Neural cell (in vitro differentiated cells): Measurements from ENCODE around the gene CHRNA7. TPM values are rescaled to one million over a fixed set of nuclear protein-coding genes. Genes with fewer than 3 reads are reported as not detected.

Experiments
- H2AFZ ChIP-seq: fragments of 200-600, 300-800 bp; sonication (generic), shearing (Covaris generic); 2 replicates; pipeline ENCODE4 v1.6.0; 2014; ENCODE audit warnings: low read depth, mild to moderate bottlenecking, antibody characterized with exemption, low read length, moderate library complexity
- H3F3A ChIP-seq: fragments of 200-600 bp; shearing (Covaris generic); 2 replicates; pipeline ENCODE4 v1.6.1; 2016; ENCODE audit warnings: mild to moderate bottlenecking, moderate library complexity, mixed read lengths, antibody characterized with exemption, low read length; ENCODE audit not compliant: insufficient read depth, poor library complexity, severe bottlenecking
- H3K27ac ChIP-seq: fragments of 200-600, 300-800 bp; sonication (generic), shearing (Covaris generic); 2 replicates; pipeline ENCODE4 v1.5.1; 2014; ENCODE audit warnings: mild to moderate bottlenecking, low read length, moderate library complexity
- H3K27me3 ChIP-seq: fragments of 300-800, 200-600 bp; sonication (generic), shearing (Covaris generic); 2 replicates; pipeline ENCODE4 v1.6.0; 2014; ENCODE audit warnings: mild to moderate bottlenecking, low read depth, low read length, moderate library complexity; ENCODE audit not compliant: insufficient read depth
- H3K36me3 ChIP-seq: fragments of 300-800, 200-600 bp; sonication (generic), shearing (Covaris generic); 2 replicates; pipeline ENCODE4 v1.5.1; 2014; ENCODE audit warnings: mild to moderate bottlenecking, antibody characterized with exemption, low read length, moderate library complexity; ENCODE audit not compliant: insufficient read depth
- H3K4me2 ChIP-seq: fragments of 300-800, 200-600 bp; sonication (generic), shearing (Covaris generic); 2 replicates; pipeline ENCODE4 v1.6.0; 2014; ENCODE audit warnings: mild to moderate bottlenecking, low read length
- H3K4me3 ChIP-seq: fragments of 300-800, 200-600 bp; sonication (generic), shearing (Covaris generic); 2 replicates; pipeline ENCODE4 v1.5.1; 2014; ENCODE audit warnings: mild to moderate bottlenecking, low read length, moderate library complexity
- H3K79me2 ChIP-seq: fragments of 200-600 bp; shearing (Covaris generic); replicated peaks from 2 replicates; pipeline ENCODE4 v1.6.0; 2014; ENCODE audit warnings: mild to moderate bottlenecking, low read length, moderate library complexity; ENCODE audit not compliant: insufficient read depth
- H3K9ac ChIP-seq: fragments of 300-800, 200-600 bp; sonication (generic), shearing (Covaris generic); 2 replicates; pipeline ENCODE4 v1.6.1; 2016; ENCODE audit warnings: mild to moderate bottlenecking, low read length, mixed read lengths
- H3K9me2 ChIP-seq: fragments of 200-600 bp; shearing (Covaris generic); 2 replicates; pipeline ENCODE4 v1.6.1; 2016; ENCODE audit warnings: mild to moderate bottlenecking, low read length, mixed read lengths; ENCODE audit not compliant: insufficient read depth
- H3K9me3 ChIP-seq: fragments of 200-600, 300-800 bp; sonication (generic), shearing (Covaris generic); 2 replicates; pipeline ENCODE4 v1.6.1; 2016; ENCODE audit warnings: mild to moderate bottlenecking, mixed run types, low read length, moderate library complexity, mixed read lengths
- H4K20me1 ChIP-seq: fragments of 200-600 bp; shearing (Covaris generic); 2 replicates; pipeline ENCODE4 v1.6.1; 2016; ENCODE audit warnings: mild to moderate bottlenecking, mixed run types; ENCODE audit not compliant: insufficient read depth
- EP300 ChIP-seq: fragments of 450-650 bp; conservative IDR thresholded peaks from 2 replicates; pipeline ENCODE4 v1.6.1; 2014; ENCODE audit warnings: antibody characterized with exemption, mild to moderate bottlenecking, moderate library complexity; ENCODE audit not compliant: poor library complexity, severe bottlenecking
- EZH2 ChIP-seq: fragments of 200-600, 300-800 bp; shearing (Covaris generic), sonication (generic); IDR thresholded peaks from 2 replicates; pipeline ENCODE4 v1.6.1; 2014; ENCODE audit warnings: antibody characterized with exemption, low read length, borderline replicate concordance, mild to moderate bottlenecking; ENCODE audit not compliant: insufficient read depth, poor library complexity, severe bottlenecking
- MXI1 ChIP-seq: fragments of 450-650 bp; conservative IDR thresholded peaks from 2 replicates; pipeline ENCODE4 v1.6.1; 2014; ENCODE audit warnings: antibody characterized with exemption, mild to moderate bottlenecking; ENCODE audit not compliant: poor library complexity, severe bottlenecking
- POLR2AphosphoS5 ChIP-seq: IDR thresholded peaks from 2 replicates; pipeline ENCODE4 v1.6.1; 2012
- RAD21 ChIP-seq: fragments of 450-650 bp; conservative IDR thresholded peaks from 2 replicates; pipeline ENCODE4 v1.6.1; 2014; ENCODE audit warnings: antibody characterized with exemption, mild to moderate bottlenecking, moderate library complexity
- SMC3 ChIP-seq: fragments of 450-650 bp; conservative IDR thresholded peaks from 2 replicates; pipeline ENCODE4 v1.6.1; 2014; ENCODE audit warnings: antibody characterized with exemption, mild to moderate bottlenecking, moderate library complexity; ENCODE audit not compliant: poor library complexity
- TAF1 ChIP-seq: IDR thresholded peaks from 2 replicates; pipeline ENCODE4 v1.6.1; 2012; ENCODE audit warnings: low read depth
- polyA plus RNA-seq: library from polyadenylated mRNA; depleted of rRNA; stranded (reverse); fragments of >200 nt; gene quantifications from 2 replicates; pipeline ENCODE4 v1.2.3, GENCODE V29; 2014
- TF ChIP-seq, protein P1 (sequence below): fragments of 450-650 bp; IDR thresholded peaks from 2 replicates; pipeline ENCODE4 v1.5.1; 2014; ENCODE audit warnings: antibody characterized with exemption, mild to moderate bottlenecking, moderate library complexity; ENCODE audit not compliant: poor library complexity, severe bottlenecking
- TF ChIP-seq, protein P2 (sequence below): IDR thresholded peaks from 2 replicates; pipeline ENCODE4 v1.6.1; 2012; ENCODE audit warnings: borderline replicate concordance

CHRNA7 gene
- polyA plus RNA-seq, 1 donor from 2014 or later, result 5.0 TPM

DNA sequence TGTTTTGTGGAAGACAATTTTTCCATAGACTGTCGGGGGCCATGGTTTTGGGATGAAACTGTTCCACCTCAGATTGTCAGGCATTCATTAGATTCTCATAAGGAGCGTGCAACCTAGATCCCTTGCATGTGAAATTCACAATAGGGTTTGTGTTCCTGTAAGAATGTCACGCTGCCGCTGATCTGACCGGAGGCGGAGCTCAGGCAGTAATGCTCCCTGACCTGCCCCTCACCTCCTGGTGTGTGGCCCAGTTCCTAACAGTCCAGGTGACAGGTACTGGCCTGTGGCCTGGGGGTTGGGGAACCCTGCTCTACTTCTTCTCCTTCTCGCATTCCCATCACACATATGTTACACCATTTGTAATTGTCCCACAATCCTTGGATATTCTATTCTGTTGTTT, 11.0 kb downstream of the CHRNA7 start:
- H3K27ac ChIP-seq, result no peak overlapping the region
- H2AFZ ChIP-seq, result no peak overlapping the region
- no peaks in the 10 kb centered on the region for H4K20me1 ChIP-seq
- no peaks in the 10 kb centered on the region for H3K79me2 ChIP-seq
- TF ChIP-seq SMC3, result no peak
- TF ChIP-seq, protein P1, sequence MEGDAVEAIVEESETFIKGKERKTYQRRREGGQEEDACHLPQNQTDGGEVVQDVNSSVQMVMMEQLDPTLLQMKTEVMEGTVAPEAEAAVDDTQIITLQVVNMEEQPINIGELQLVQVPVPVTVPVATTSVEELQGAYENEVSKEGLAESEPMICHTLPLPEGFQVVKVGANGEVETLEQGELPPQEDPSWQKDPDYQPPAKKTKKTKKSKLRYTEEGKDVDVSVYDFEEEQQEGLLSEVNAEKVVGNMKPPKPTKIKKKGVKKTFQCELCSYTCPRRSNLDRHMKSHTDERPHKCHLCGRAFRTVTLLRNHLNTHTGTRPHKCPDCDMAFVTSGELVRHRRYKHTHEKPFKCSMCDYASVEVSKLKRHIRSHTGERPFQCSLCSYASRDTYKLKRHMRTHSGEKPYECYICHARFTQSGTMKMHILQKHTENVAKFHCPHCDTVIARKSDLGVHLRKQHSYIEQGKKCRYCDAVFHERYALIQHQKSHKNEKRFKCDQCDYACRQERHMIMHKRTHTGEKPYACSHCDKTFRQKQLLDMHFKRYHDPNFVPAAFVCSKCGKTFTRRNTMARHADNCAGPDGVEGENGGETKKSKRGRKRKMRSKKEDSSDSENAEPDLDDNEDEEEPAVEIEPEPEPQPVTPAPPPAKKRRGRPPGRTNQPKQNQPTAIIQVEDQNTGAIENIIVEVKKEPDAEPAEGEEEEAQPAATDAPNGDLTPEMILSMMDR, result no peak
- TF ChIP-seq EZH2, result no peak
- TF ChIP-seq, protein P2, sequence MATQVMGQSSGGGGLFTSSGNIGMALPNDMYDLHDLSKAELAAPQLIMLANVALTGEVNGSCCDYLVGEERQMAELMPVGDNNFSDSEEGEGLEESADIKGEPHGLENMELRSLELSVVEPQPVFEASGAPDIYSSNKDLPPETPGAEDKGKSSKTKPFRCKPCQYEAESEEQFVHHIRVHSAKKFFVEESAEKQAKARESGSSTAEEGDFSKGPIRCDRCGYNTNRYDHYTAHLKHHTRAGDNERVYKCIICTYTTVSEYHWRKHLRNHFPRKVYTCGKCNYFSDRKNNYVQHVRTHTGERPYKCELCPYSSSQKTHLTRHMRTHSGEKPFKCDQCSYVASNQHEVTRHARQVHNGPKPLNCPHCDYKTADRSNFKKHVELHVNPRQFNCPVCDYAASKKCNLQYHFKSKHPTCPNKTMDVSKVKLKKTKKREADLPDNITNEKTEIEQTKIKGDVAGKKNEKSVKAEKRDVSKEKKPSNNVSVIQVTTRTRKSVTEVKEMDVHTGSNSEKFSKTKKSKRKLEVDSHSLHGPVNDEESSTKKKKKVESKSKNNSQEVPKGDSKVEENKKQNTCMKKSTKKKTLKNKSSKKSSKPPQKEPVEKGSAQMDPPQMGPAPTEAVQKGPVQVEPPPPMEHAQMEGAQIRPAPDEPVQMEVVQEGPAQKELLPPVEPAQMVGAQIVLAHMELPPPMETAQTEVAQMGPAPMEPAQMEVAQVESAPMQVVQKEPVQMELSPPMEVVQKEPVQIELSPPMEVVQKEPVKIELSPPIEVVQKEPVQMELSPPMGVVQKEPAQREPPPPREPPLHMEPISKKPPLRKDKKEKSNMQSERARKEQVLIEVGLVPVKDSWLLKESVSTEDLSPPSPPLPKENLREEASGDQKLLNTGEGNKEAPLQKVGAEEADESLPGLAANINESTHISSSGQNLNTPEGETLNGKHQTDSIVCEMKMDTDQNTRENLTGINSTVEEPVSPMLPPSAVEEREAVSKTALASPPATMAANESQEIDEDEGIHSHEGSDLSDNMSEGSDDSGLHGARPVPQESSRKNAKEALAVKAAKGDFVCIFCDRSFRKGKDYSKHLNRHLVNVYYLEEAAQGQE, result no peak
- TF ChIP-seq MXI1, result no peak
- TF ChIP-seq EP300, result no peak
- no peak for TF ChIP-seq RAD21
- TF ChIP-seq TAF1, result no peak
- no peak for TF ChIP-seq POLR2AphosphoS5
- H3K36me3 ChIP-seq, result no peaks in the 10 kb centered on the region
- no peaks in the 10 kb centered on the region for H3F3A ChIP-seq
- no peak overlapping the region for H3K4me3 ChIP-seq
- no peak overlapping the region for H3K9ac ChIP-seq
- no peak overlapping the region for H3K4me2 ChIP-seq
- H3K9me2 ChIP-seq, result no peaks in the 10 kb centered on the region
- no peaks in the 10 kb centered on the region for H3K27me3 ChIP-seq
- H3K9me3 ChIP-seq, result no peaks in the 10 kb centered on the region

DNA sequence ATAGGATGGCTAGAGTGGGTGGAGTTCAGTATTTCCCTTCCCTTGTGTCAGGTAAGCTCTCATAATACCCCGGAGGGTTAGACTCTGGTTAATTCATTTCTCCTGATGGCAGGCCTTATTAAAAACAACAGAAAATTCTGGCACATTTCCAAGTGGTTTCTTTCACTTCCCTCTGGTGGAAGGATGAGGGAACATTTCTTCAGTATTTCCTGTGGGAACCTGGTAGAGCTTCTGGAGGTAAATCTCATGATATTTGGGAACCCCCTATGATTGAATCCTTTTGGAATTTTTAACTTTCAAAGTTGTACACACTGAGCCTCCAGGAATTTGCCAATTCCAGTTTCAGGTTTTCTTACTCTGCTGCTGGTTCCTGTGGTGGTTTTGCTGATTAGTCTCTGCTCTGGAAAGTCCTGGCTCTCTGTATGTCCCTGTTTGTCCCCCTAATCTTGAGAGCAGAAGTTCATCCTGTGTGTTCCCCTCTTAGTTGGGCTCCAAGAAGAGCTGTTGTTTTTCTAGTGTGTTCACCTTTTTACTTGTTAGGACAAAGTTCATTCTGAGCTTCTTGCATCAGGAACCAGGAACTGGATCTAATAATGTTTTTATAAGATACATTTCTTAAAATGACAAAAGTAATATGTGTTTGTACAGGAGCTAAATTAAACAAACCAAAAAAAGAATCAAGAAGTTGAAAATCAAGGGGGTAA, 12.1 kb downstream of the CHRNA7 start:
- Histone ChIP-seq H3K9me2 (no peaks in the 10 kb centered on the region), H3K27ac (no peak overlapping the region), H3K27me3 (no peaks in the 10 kb centered on the region), H3K79me2 (no peaks in the 10 kb centered on the region), H3K4me2 (no peak overlapping the region), H3K4me3 (no peak overlapping the region), H3K9ac (no peak overlapping the region), H3K36me3 (no peaks in the 10 kb centered on the region), H3K9me3 (no peaks in the 10 kb centered on the region), H2AFZ (no peak overlapping the region), H3F3A (no peaks in the 10 kb centered on the region), H4K20me1 (no peaks in the 10 kb centered on the region)
- TF ChIP-seq, protein P1, result no peak
- TF ChIP-seq EP300 (no peak), TAF1 (no peak), MXI1 (no peak), EZH2 (no peak)
- TF ChIP-seq, protein P2, result no peak
